GM18517 (cell line): Measurements from ENCODE around the gene LHX3.
"Not testable (repeated sequence)": the region's sequence is repeated elsewhere in the genome, so short reads cannot be mapped to it uniquely, and the experiment has no call there.

ENCODE experiments used
- ATAC-seq: cut with Tn5 transposase; IDR thresholded peaks from one replicate; pipeline ENCODE4 v1.9.1; 2021; ENCODE audit warnings: mild to moderate bottlenecking, moderate library complexity; ENCODE audit not compliant: unreplicated experiment

Gene LHX3

DNA sequence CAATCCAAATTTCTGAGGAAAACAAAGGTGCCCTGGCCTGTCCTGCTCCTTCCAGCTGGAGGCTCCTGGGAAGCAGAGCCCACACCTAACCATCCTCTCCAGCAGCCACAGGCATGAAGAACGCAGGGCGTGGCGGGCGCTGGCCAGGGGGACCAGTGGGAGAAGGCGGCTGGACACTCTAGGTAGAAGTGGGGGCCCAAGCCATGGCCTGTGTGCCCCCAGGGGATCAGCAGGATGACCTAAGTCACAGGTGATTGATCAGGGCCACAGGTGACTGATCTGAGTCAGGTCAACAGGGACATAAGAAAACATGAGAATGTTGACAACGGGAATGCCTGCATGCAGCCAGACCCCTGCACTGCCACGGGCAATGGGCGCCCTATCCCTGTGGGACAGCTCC, 37.3 kb upstream of the LHX3 start:
- ATAC-seq, result no peak

DNA sequence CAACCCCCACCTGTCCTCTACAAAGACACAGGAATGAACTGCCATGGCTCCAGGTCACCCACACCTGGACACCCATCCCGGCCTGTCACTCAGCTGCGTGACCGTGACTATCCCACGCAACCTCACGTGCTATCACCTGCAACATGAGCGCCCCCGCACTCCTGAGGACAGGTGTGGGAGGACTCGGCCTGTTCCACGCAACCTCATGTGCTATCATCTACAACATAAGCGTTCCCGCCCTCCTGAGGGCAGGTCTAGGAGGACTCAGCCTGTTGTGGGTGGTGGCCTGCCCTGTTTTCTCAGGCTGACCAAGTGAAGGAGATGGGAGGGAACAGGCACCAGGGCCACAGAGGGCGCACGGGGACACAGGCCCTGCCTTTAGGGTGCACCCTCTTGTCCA, 36.6 kb upstream of the LHX3 start:
- no peak for ATAC-seq

DNA sequence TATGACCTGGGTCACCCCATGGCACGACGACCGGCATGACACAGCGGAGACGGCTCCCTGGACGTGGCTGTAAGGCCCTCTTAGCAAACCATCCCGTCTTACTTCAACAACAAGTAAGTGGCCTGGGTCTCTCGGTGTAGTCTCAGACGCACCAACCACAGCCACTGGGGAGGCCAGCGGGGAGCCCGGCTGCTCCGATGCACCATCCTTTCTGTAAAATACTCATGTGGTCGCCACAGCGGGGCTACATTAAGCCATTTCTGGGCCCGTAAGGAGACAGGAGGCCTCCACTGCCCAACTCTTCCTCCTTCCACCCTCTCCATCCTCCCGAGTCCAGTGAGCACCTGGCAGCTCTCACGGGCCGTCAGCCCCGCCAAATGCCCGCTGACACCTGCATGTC, 36.0 kb upstream of the LHX3 start:
- ATAC-seq, result no peak

DNA sequence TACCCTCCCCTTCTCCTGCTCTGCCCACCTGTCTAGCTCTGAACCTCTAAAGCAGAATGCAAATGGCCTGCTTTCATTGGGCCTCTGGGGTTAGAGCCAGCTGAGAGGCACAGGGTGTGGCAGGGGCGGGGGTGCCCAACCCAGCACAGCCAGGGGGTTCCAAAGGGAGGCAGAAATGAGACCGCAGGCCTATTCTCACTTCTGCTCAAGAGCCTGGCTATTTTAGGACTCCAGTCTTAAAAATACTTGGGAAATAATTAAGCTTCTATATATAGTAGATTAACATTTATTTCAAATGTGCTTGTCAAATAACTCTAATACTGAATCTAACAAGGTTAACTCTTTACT, 35.0 kb upstream of the LHX3 start:
- ATAC-seq, result no peak

DNA sequence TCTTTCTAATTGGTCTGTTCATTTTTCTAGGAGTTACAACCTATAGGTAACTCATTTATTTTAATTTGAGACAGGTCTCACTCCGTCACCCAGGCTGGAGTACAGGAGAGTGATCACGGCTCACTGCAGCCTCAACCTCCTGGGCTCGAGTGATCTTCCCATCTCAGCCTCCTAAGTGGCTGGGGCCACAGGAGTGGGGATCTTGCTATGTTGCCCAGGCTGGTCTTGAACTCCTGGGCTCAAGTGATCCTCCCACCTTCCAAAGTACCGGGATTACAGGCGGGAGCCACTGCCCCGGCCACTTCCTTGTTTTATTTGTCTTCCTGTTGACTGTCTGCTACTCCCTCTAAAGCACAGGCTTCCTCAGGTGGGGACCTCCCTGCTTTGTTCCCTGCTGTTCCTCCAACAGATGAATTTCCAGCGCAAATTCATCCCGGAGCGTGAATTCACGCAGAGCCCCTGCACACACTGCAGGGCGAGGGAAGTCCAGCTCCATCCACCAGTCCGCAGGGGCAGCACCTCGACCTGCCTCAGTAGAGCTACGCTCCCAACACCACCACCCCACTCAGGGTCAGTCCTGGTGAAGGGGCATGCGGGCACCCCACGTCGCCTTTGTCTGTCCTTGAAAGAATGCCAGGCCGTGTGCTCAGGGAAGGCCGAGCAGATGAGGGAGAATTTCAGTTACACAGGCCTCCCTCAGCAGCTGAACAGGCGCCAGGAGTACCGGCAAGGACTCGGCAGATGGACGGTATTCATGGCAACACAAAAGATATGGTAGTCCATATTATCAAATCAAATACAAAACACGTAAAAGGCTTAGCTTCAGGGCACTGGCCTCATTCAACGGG, 34.4 kb upstream of the LHX3 start:
- ATAC-seq, result no peak

DNA sequence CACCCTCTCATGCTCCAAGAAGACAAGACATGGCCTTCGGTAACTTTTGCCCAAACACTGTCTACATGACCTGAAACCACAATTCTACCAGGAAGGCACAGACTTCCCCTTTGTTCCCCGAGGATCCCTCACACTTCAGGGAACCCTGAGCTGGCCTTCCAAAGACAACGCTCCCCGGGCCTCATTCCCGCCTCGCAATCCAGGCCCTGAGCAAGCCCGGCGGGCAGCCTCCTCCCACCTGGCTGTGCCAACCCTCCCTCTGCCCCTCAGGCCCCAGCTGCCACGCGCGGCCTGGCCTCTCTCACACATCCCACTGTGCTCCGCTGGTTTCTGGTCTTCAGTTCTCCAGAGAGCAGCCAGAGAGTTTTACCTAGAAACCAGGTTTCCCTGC, 33.4 kb upstream of the LHX3 start:
- no peak for ATAC-seq

DNA sequence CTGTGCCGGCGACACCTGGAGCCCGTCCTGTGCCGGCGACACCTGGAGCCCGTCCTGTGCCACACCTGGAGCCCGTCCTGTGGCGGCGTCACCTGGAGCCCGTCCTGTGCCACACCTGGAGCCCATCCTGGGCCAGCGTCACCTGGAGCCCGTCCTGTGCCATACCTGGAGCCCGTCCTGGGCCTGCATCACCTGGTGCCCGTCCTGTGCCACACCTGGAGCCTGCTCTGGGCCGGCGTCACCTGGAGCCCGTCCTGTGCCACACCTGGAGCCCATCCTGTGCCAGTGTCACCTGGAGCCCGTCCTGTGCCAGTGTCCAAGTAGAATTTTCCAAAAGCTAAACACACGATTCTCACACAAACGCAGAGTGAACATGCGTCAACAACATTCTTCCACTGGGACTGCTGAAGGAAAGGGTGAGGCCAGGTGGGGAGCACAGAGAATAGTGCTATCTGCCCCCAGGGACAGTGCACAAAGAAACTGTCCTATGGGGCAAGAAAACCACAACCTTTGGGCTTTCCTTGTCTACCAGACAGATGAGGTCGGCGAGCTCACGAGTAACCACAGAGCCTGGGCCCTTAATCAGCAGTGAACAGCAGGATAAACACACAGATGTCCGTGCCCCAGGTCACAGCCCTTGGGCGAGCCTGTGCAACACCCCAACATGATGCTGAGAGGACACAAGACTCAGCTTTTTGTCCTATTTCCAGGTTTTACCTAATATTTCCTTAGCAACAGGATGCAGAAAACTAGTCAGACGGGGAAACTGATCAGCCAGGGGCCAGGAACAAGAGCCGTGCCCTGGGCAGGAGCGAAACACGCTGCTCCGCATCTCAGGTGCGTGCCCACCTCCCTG, 32.8 kb upstream of the LHX3 start:
- ATAC-seq, result no peak

DNA sequence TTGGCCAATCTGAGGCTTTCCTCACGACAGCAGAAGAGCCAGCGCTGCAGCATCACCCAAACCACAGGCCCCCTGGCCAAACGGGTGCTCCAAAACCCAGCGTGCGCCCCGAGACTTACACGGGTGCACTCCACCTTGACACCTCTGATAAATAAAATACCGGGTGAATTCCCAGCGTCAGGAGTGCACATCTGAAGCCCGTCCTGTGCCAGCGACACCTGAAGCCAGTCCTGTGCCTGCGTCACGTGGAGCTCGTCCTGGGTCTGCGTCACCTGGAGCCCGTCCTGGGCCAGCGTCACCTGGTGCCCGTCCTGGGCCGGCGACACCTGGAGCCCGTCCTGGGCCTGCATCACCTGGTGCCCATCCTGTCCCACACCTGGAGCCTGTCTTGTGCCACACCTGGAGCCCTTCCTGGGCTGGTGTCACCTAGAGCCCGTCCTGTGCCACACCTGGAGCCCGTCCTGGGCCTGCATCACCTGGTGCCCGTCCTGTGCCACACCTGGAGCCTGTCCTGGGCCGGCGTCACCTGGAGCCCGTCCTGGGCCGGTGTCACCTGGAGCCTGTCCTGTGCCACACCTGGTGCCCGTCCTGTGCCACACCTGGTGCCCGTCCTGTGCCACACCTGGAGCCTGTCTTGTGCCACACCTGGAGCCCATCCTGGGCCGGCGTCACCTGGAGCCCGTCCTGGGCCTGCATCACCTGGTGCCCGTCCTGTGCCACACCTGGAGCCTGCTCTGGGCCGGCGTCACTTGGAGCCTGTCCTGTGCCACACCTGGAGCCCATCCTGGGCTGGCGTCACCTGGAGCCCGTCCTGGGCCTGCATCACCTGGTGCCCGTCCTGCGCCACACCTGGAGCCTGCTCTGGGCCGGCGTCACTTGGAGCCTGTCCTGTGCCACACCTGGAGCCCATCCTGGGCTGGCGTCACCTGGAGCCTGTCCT, 31.8 kb upstream of the LHX3 start:
- not testable (repeated sequence) for ATAC-seq

DNA sequence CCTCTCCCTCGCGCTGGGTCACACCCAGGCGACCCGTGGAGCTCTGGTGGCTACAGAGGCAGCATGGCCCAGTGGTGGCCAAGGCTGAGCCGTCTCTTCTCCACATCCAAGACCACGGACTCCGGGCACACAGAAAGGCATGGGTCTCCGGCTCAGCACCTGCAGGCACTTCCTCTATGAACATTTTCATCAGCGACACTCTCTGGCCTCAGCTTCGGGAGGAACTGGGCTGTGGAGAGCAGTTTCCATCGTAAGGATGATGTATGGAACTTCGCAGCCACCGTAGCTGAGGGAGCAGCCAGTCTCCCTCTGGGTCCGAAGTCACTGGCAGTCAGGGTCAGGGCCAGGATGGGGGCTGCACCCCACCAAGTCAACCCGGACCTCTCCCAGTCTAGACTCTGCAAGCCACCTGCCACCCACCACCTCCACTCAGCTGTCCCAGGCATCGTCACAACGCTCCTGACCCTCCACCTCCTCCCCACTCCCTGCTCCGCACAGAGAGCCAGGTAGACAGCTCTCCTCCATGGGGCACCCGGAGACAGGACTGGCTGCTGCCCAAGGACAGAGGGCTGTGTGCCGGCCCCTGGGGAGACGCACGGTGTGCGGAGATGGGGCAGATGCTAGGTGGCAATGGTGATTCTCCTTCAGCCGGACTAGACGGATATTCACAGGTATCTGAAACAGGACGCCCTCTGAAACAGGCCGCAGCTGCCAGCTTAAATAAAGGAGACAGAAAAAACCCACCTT, 31.0 kb upstream of the LHX3 start:
- no peak for ATAC-seq

DNA sequence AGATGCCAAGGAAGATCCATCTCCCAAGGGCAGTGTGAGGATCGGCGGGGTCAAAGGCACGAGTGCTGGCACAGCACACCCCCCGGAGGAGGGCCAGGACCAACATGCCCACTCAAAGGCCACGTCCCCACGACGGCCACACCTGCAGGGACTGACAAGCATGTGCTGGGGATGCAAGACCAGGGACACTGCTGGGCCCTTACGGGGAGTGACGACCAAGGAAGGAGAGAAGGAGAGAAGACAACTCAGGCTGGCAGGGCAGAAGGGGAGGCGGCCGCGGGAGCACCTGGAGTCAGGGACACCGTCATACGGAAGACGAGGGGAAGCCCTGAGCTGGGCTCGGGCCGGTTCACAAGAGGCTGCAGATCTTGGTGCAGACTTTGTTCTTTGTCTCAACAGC, 30.2 kb upstream of the LHX3 start:
- ATAC-seq, result no peak

DNA sequence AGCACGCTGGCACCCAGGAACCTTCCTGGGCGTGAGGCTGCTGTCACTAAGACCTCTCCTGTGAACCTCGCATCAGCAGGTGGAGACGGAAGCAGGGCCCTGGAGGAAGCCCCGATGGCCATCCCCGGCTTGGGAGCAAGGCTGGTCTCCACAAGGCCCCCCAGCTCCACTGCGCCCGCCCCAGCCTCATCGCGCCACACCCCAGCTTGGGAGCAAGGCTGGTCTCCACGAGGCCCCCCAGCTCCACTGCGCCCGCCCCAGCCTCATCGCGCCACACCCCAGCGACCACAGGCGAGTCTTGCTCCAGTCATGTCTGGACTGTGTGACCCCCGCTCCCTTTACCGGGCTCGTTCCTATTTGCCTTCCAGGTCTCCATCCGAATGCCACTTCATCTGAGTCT, 29.7 kb upstream of the LHX3 start:
- no peak for ATAC-seq

DNA sequence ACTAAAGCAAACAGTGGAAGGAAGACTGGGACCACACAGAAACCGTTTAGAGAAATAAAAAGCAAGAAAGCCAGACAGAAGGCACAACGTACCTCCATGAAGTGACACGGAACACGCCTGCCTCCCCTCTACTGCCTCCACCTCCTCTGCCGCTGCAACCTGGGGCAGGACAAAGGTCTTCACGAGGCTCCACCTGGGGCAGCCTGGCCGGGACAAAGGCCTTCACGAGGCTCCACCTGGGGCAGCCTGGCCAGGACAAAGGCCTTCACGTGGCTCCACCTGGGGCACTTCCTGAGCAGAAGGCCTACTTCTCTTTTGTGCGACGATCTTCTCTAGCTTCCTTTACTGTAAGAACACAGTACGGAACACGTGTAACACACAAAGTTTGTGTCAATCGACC, 28.9 kb upstream of the LHX3 start:
- ATAC-seq, result no peak

DNA sequence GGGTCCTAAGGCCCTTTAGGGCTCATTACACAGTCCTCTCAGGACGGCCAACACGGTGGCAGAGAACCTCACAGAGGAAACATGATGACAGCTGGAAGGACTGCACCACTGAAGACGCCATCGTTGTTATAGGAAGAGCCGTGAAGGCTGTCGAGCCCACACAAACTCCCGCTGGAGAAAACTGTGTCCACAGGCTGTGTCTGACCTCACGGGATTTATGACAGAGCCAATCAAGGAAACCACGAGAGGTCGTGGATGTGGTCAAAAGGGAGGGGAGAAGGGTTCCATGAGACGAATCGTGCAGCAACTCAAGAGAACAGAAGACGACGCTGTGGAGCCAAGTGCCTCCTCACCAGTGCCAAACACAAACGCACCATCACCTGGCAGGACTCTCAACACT, 28.5 kb upstream of the LHX3 start:
- no peak for ATAC-seq

DNA sequence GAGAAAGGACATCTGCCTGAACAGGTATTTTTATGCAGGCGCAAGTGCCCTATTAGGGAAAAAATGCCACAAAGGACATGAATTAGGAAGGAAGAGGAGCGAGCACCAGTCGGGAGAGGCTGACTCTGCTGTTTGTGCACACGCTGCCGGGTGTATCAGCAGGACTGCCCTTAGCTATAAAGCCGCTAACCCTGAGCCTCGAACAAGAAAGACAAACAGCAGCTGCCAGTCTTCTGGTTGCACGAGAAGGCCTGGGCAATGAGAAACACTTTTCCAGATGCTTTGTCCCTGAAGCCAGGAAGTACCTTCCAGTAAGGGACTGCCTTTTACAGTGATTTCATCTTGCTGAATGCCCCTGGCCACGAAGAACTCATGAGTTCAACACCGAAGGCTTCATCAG, 28.0 kb upstream of the LHX3 start:
- no peak for ATAC-seq

DNA sequence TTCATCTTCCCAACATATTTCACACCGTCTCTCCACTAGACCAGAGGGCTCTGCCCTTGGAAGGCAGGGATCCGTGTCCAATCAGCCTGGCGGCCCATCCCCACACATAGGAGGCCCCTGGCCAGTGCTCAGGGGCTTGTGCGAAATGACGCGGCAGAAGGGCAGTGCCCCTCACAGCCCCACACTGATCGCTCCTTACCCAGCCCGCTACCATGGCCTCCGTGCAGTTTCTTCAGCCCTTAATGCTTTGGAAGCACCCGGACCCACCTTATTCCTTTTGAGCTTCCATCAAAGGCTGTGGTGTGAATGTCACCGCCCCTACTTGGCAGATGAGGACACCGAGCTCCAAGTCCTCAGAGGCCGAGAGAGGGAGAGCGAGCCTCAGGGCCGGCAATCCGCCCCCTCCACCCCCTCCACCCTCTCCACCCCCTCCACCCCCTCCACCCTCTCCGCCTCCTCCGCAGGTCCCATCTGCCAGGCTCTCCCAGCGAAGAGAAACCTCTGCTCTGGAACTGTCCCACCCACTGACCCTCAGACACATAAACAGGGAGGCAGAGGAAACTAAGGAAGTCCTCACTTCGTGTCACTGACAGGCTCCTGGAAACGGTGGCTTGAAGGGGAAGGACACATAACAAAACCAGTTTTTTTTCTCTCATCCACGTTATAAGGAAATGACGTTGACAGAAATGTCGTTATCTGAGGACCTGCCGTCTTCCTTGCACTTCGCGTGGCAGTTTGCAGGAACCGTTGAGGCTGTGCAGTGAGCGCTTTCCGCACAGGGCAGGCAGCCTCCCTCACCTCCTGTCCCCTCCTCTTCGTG, 26.8 kb upstream of the LHX3 start:
- no peak for ATAC-seq

DNA sequence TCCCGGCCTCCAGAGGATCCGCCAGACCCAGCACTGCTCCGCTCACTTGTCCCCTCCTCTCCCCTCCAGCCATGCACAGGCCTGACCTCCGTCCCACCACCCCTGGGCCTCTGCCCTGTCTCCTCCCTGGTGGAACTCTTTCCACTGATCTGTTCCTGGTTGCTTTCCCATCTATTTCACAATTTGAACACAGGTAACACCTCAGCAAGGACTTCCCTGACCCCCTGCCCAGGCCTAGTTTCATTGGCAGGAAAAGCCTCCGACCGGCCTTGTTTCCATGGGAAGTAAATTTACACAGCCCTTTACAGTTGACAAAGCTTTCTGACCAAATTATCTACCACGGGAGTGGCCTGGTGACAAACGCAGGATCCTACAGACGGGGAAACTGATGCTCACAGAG, 25.8 kb upstream of the LHX3 start:
- no peak for ATAC-seq

DNA sequence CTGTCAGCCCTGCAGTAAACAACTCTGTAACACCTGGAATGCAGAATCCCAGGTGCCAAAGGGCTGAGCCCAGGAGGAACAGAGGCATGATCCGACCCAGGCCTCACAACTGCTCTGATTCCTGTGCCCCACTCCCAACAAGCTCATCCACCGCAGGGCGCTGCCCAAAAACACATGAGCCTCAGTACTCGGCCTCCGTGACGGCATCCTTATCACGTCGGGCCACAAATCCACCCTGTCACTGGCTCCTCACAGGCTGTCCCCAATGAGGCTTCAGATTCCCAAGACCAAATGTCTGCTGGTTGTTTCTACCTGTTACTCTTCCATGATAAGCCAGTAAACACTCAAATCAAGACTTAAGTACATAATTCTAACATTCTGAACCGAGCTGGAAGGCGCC, 25.4 kb upstream of the LHX3 start:
- ATAC-seq, result no peak

DNA sequence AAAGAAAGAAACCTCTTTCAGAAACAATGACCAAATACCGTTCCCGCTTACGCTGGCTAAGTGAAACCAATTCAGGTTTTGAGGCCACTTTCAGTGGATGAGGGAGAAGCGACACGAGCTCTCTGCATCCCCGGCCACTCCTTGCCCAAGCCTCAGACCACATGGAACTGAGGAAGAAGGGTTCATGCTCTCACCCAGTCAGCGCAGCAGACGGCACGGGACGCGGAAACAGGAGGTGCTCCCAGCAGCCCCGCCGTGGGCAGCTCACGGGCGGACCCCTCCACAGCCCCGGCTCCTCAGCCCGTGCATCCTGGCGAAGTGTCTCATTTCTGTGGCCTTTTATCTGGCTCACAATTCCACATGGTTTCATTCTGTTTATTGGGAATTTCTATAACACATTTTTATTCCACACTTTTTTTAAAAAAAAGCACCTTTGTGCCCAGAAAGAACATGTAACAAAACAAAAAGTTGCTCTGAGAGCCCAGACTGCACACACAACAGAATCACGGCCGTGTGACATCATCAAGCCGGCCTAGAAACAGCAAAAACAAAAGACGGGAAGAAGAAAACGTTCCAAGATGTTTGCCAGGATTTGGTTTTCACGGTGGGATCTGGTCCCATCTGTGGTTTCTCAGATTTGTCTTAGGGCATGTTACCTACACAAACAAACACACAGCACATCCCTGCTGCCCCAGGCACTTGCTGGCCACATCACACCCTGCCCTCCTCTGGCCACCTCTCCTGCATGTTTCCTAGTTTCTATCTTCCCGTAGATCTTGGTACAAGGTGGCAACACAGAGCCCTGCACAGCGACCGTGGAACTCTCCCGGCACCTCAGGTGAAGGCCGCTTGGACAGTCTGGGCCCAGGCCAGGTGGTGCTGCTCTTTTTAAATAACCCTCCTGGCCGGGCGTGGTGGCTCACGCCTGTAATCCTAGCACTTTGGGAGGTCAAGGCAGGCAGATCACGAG, 24.5 kb upstream of the LHX3 start:
- ATAC-seq, result no peak
